ENCODE data around the gene DMAC2.
"Not testable (repeated sequence)": the region's sequence is repeated elsewhere in the genome, so short reads cannot be mapped to it uniquely, and the experiment has no call there.

Gene DMAC2

GRCh38 chr19:41442473-41443355 lies 3.0 kb upstream of the DMAC2 start, which contains the start of gene ERICH4:
Gene ERICH4, plus strand, starts transcription at chr19:41443156. Its CDS starts 14 bp downstream, at chr19:41443170.
- DNase-seq, result no peak

- no peak for DNase-seq
Observed at GRCh38 chr19:41441321-41441945, 1.7 kb upstream of the DMAC2 start.

GRCh38 chr19:41437944-41438574 lies 1.7 kb downstream of the DMAC2 start:
- no peak for DNase-seq

- DNase-seq, result no peak
Observed at GRCh38 chr19:41436674-41436951, 3.1 kb downstream of the DMAC2 start.

GRCh38 chr19:41435936-41436673 lies 3.6 kb downstream of the DMAC2 start:
- no peak for DNase-seq

GRCh38 chr19:41435376-41435775 lies 4.3 kb downstream of the DMAC2 start:
- not testable (repeated sequence) for DNase-seq

GRCh38 chr19:41434450-41434849 lies 5.3 kb downstream of the DMAC2 start:
- no peak for DNase-seq

GRCh38 chr19:41433171-41433570 lies 6.5 kb downstream of the DMAC2 start:
- no peak for DNase-seq

GRCh38 chr19:41431426-41432386 lies 8.0 kb downstream of the DMAC2 start:
- DNase-seq, result no peak

- DNase-seq, result no peak
Observed at GRCh38 chr19:41430922-41431321, 8.8 kb downstream of the DMAC2 start.

- no peak for DNase-seq
Observed at GRCh38 chr19:41428481-41428859, 11.2 kb downstream of the DMAC2 start.

GRCh38 chr19:41427647-41428480 lies 11.8 kb downstream of the DMAC2 start:
- DNase-seq, result no peak

GRCh38 chr19:41426952-41427646 lies 12.6 kb downstream of the DMAC2 start, which contains the start of gene B3GNT8:
Gene B3GNT8, minus strand, starts transcription at chr19:41427374. Its CDS starts 596 bp downstream, at chr19:41426778.
- peak; percentile 73 for DNase-seq

GRCh38 chr19:41426116-41426841 lies 13.4 kb downstream of the DMAC2 start:
- no peak for DNase-seq

- no peak for DNase-seq
Observed at GRCh38 chr19:41425174-41426115, 14.3 kb downstream of the DMAC2 start.

- no peak for DNase-seq
Observed at GRCh38 chr19:41424335-41425173, 15.2 kb downstream of the DMAC2 start.

- DNase-seq, result no peak
Observed at GRCh38 chr19:41422955-41423354, 16.8 kb downstream of the DMAC2 start.

Data from NCI-H82 (cell line).